NCI-H2029 (cell line): ENCODE measurements around the gene SPEF2.
"Not testable (repeated sequence)": the region's sequence is repeated elsewhere in the genome, so short reads cannot be mapped to it uniquely, and the experiment has no call there.

Experiments
- DNase-seq: peaks from one replicate; lab custom pipeline; 2025; lab: John Stamatoyannopoulos, UW

SPEF2 gene

DNA sequence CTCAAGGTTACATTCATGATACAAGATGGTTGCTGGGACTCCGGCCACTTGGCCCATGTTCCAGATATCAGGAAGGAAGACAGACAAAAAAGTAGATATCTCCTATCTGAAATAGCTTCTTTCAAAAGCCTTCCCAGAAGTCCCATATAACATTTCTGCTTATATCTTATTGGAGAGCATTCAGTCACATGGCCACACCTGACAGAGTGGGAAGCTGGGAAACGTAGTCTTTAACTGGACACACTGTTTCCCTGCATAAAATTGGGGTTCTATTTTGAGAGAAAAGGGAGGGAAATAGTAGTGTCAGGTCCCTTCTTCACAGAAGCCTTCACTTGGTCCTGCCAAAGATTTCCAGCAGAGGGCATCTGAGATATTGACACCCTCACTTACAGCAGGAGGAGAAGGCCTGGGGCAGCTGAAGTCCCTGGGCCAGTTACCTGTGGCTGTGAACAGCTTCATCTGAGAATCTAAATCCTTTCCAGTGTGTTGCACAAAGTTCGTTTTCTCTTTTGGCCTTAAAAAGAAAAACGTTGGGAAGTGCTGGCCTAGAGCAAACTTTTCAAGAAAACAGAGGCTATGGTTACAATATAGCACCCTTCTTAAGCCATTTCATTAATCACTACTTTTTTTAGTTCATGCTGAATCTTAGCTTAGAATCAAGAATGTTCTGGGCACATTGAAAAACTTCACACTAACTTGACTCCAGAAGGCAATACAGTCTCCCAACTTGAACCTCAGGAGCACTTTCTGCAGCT lies 33.5 kb downstream of the SPEF2 start:
- DNase-seq = no peak

DNA sequence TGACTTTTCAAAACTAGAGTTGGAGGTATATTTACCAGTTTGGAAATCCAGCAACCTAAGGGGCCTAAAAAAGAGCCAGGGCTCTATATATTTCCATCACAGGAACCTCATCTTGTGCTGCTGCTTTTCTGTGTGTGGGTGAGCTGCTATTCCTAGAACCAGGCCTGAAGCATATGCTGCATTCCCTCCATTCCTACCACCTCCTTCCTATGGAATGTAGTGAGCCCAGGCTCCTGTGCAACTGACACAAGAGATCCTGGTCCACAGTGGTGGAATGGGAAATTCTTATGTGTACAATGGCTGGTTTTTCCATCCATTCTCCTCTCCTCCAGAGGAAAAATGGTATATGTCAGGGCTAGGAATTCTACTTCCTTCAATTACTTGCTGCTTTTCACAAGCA lies 39.1 kb downstream of the SPEF2 start:
- no peak for DNase-seq

DNA sequence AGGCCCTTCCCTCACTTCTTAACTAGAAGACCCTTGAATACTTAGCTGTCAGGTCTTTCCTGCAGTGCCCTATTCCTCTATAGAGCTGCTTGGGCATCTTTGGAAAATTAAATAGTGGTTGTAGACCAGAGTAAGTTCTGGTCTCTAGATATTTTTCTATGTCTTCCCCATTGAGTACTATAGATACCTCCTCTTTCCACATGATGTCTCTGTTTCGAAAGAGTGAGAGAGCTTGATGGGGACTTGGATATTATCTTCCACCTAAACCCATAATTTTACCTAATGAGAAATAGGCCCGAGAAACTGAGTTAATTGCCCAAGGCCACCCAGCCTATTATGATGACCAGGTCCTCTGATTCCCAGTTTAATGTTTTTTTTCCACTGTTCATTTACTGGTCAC lies 40.2 kb downstream of the SPEF2 start:
- no peak for DNase-seq

DNA sequence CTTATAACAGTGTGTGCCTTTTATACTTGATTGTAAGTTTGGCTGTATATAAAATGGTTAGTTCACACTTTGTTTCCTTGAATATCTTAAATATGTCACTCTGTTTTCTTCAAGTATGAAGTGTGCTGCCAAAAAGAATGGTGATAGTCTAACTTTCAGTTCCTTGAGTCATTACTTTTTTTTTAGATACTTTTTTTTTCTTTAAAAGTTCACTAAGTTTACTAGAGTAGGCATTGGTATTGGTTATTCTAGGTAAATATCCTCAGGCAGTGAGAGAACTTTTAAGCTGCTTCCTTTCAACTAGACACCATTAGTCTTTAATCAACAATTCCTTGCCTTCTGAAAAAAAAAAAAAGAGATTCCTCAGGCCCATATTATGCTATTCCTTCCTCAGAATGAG lies 41.9 kb downstream of the SPEF2 start:
- no peak for DNase-seq

DNA sequence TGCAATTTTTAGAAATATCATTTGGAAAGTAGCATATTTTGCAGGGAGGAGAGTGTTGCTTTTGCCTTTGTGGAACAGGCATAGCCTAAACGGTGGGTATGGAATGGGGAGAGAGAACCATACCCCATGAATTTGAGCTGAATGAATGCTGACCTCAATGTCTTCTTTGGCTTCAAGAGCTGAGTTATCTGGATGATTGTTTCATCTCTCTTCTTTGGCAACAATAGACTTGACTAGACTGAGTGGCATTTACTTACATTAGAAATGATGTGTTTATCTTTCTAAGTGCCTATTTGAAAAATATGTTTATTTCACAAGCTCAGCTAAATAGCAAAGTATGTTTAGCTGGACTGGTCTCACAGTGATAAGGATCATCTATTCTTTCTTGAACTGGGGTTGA lies 42.8 kb downstream of the SPEF2 start:
- DNase-seq = no peak

DNA sequence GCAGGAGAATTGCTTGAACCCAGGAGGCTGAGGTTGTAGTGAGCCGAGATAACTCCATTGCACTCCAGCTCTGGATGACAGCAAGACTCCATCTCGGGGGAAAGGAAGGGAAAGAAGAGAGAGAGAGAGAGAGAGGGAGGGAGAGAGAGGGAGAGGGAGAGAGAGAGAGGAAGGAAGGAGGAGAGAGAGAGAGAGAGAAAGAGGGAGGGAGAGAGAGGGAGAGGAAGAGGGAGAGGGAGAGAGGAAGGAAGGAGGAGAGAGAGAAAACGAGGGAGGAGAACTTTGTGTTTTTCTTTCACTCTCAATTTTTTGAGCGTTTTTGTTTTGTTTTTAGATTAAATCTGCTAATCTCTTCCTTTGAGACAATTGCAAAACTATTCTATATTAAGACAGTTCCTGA lies 46.9 kb downstream of the SPEF2 start:
- DNase-seq = no peak

DNA sequence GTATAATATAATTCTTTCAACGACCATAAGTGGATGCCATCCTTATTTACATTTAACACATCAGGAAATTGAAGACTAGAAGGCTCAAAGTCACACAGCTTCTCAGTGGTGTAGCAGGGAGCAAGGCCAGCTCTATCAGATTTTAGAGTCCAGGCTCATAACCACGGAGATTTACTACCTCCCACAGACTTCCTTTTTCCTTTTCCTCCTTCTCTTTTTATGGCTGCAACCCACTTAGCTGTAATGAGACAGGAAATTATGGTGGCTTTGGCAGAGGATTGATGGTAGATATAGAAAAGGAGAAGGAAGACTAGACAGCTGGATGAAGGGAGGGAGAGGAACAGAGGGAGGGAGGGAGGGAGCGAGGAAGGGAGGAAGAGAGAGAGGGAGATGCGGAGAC lies 47.4 kb downstream of the SPEF2 start:
- DNase-seq = no peak

DNA sequence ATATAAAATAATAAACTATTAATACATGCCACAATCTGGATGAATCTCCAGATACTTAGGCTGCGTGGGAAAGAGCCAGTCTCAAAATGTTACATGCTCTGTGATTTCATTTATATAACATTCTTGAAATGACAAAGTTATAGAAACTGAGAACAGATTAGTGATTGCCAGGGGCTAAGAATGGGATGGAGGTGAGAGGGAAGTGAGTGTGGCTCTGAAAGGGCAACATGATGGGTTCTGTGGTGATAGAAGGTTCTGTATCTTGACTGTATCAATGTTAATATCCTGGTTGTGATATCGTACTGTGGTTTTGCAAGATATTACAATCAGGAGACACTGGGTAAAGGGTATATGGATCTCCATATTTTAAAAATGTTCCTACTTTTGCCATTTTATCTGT lies 50.7 kb downstream of the SPEF2 start:
- no peak for DNase-seq

DNA sequence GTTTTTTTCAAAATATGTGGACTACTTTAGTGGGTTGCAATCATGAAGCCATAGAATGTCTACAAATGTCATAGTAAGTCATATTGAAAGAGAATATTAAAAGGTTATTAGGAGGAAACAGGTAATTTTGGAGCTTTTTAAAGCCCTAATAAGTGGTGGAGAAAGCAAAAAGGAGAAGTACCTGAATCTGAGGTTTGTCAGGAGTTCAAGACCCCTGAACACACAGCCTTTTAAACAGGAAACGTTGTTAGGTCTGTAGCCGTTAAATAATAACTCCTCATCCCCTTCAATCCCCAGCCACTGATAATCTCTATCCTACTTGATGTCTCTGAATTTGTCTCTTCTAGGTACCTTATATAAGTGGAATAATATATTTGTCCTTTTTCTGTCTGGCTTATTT lies 51.1 kb downstream of the SPEF2 start:
- no peak for DNase-seq

DNA sequence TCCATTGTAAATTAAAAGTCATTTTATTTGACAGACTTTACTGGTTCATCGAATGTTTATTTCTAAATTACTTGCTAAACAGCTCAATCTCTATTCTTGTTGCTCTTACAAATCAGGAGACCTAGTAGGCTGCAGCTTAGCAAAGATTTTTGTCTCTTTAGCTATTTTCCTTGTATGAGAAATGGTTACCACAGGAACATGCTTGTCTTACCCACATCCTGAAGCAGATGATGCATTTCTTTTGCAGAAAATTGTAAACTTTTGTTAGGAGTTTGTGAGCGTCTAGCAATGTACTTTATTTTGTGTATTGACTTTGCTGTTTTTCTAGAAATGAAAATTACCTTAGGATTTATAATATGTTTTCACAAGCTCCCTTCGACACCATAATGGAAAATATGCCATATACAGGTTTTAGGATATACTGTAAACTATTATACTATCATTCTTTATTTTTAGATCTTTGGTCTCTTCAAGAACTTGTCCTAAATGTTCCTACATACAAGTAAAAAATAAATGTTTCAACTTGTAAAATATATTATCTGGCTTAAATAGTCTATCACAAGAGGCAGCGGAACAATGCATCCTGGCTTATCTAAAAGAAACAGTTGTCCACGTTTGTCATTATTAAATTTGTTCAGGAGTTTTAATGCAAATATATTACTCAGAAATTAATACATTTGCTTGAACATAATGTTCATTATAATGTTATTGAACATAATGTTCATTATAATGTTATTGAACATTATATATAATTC lies 54.1 kb downstream of the SPEF2 start:
- no peak for DNase-seq

DNA sequence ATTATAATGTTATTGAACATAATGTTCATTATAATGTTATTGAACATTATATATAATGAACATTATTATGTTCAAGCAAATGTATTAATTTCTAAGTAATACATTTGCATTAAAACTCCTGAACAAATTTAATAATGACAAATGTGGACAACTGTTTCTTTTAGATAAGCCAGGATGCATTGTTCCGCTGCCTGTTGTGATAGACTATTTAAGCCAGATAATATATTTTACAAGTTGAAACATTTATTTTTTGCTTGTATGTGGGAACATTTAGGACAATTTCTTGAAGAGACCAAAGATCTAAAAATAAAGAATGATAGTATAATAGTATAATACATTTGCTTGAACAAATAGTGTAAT lies 54.6 kb downstream of the SPEF2 start:
- DNase-seq = not testable (repeated sequence)

DNA sequence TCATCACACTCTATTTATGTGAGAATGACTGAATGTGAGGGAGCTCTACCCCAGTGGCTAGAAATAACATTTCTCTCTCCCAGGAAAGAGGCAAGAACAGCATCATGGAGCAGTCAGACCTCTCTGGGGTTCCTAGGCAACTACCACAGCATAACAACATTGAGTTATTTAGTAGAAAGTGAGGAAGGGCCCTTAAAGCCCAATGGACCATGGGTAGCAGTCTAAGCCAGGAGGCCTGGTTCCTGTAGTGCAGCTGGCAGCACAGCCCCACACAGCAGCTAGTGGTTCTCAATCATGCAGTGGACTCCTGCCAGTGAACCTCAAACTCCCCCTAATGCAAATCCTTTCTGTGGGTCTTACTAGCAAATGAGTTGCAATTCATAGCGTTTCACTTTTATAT lies 55.3 kb downstream of the SPEF2 start:
- DNase-seq = no peak

DNA sequence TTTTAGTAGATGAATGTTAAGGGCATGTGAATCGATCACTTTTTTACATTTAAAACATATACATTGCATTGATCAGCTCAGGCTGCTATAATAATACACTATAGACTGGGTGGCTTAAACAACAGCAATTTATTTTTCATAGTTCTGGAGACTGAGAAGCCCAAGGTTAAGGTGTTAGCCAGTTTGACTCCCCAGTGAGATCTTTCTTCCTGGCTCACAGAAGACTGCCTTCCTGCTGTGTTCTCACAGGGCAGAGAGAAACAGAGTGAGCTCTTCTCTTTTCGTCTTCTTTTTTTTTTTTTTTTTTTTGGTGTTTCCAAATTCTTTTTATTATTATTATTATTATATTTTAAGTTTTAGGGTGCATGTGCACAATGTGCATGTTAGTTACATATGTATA lies 56.4 kb downstream of the SPEF2 start:
- DNase-seq = no peak

DNA sequence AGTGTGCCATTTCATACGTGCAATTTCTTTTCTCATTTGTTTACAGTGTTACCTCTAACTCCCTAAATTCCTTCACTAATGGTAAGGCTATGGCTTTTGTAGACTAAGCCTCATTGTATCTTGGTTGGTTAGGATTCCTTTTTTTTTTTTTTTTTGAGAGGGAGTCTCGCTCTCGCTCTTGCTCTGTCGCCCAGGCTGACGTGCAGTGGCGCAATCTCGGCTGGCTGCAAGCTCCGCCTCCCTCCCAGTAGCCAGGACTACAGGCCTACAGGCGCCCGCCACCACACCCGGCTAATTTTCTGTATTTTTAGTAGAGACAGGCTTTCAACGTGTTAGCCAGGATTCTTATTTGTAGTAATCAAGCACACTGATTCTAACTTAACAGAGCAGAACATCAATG lies 57.7 kb downstream of the SPEF2 start:
- DNase-seq = no peak

DNA sequence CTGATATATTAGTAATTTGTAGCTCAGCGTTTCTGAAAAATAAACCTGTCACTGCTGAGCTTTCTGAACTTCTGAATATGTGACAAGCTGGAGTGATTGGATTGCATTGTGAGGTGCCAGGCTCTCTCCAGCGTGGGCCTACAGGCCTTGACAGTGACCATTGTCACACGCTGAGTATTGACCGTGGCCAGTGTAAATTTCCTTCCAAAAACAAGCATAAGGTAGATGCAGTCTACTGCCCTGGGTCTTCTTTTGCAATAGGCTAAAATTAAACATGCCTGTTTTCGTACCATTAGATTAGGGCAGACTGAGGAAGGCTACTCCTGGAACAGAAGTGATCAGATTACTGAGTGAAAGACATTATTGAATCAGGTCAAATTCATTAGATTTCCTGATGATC lies 60.2 kb downstream of the SPEF2 start:
- DNase-seq = no peak

DNA sequence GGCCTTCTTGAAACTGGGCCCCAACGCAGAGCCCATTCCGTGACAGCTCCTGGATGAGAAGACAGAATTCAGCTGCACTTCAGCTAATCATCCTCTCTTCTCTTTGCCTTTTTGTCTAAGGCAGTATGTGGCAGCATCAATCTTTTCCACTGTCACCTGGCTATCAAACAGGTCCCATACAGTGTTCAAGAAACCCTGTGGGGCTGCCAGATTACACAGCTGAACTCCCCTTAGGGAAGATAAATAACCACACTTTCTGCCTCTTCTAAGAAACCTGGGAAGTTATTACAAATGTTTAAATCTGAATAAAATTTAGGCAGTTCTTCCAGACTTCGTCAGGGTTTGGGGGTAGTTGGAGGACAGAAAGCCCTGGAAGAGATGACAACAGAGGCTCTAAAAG lies 61.0 kb downstream of the SPEF2 start:
- DNase-seq = no peak

DNA sequence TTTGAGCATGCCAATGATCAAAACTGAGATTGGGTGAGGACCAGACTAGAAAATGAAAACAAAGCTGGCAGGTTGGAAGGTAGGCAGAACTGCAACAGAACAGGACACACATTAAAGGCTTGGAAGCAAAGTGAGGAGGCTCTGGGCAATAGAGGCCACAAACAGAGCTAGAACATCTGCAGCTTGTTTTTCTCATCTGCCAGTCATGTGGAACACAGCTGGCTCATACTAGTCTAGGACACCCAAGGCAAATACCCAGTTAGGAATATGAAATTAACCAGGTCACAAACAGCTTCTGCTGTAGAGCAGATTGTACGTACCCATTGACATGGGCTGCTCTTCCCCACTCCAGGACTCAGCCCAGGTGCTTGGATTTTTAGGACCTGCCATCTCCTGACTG lies 61.7 kb downstream of the SPEF2 start:
- DNase-seq = no peak

DNA sequence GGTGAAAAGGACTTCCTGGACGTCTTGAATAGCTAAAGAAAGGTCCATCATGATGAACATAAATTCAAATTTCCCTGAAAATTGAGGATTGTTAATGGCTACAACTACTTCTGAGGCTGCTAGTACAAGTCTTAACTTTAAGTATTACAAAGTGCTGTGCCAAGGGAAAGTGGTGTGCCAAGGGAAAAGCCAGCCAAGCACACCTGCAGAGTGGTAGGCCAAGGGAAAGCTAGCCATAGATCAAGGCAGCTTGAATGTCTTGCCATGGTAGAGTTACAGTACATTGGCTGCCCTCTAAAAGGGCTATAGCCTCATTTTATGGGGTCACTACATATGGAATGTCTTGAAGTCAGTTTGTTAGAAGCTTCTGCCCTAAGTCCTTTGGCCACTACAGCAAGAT lies 64.2 kb downstream of the SPEF2 start:
- DNase-seq = no peak

DNA sequence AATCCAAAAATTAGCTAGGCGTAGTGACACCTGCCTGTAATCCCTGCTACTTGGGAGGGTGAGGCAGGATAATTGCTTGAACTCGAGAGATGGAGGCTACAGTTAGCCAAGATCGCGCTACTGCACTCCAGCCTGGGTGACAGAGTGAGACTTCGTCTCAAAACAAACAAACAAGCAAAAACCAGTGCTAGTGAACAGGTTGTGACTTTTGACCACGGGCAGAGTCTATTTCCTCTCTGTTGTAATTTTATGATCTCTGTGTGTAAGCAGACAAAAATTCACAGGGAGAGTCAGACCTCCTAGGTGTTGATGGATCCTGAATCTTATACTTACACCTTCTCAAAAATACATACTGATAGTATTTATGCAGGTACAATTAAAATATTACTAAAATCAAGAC lies 65.8 kb downstream of the SPEF2 start:
- DNase-seq = no peak

DNA sequence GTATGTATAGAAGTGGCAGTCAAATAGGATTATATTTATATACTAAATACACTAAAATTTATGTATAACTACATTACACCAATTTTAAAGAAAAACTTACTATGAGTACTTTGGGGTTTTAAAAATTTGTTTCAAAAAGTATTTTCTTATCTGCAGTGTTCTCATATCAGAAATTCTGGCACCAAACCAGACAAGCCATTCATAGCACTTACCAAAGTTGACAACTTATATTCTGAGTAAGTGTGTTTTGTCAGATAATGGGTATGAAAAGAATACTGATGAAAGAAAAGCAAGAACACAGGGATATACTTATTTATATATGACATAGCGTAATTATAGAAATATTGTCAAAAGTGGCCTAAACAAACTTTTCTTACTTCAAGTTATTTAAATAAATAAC lies 67.5 kb downstream of the SPEF2 start:
- no peak for DNase-seq

DNA sequence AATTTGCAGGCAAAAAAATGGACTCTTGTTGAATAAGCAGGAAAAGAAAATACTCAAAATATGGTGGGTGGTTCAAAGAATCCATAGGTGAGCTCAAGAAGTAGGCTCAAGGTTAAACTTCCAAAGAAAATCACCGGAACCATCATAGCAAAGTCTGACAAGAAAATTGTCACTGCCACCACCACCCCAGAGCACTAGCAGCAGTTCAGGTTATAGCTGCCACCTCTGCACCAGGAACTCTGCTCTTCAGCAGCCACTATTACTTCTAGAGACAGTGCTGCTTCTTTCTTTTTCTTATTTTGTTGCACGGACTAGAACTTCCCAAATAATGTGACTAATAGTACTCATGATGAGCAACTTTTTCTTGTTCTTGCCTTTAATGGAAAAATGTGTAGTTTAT lies 70.3 kb downstream of the SPEF2 start:
- DNase-seq = no peak

DNA sequence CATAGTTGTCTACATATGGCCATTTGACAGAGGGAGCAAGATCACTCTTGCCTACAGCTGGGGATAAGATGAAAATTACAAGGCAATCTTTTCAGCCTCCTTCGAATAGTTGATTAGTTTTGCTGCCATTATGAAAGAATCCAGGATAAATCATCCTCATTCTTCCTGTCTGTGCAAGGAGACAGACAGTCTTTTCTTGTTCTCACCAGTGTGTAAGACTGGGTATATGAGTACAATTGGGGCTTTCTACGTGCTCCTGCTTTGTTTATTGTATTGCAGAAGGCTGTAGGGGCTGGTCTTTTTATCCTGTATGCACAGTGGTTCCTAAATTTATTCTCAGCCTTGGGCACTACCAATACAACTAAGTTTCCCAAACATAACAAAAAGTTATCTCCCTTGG lies 76.8 kb downstream of the SPEF2 start:
- no peak for DNase-seq

DNA sequence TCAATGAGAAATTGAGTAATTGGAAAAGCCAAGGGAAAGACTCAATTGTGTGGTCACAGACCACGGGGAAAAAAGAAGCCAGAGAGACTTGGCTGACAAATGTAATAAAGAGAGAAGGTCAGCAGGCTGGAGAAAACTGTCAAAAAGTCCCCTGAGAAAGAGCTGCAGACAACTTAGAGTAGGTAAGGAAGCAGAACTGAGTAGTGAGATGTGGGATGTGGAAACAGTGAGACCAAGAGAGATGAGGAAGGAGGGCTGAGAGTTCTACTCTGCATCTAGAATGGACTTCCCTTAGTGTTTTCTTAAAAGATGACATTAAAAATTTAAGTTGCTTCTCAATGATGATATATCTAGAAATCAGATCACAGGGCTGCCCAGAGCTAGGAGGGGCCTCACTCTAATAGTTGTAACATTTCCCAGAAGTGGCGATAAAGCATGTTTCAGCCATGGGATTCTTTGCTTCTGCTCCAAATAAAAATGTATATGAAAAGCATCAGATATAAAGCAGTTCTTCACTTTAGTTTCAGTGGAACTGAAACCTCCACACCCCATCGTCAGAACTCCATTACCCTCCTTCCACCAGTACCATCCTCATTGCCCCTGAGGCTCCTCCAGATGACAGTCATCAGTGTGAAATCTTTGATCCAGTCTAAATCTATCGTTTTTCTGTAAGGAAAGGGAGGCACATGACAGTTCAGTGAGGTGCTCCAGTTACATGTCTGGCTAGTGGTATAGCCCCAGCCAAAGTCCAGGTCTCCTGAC lies 80.6 kb downstream of the SPEF2 start:
- no peak for DNase-seq
